Activated CD8-positive, alpha-beta memory T cell treated with anti-CD3 and anti-CD28 coated beads, Interleukin-2, amount 50 U/mL, for 48 hours (primary cell): ENCODE results near the gene AVPR2.

Experiments
- DNase-seq: peaks from one replicate; pipeline ENCODE4 v3.0.0-alpha.2; 2020

AVPR2 gene

DNA sequence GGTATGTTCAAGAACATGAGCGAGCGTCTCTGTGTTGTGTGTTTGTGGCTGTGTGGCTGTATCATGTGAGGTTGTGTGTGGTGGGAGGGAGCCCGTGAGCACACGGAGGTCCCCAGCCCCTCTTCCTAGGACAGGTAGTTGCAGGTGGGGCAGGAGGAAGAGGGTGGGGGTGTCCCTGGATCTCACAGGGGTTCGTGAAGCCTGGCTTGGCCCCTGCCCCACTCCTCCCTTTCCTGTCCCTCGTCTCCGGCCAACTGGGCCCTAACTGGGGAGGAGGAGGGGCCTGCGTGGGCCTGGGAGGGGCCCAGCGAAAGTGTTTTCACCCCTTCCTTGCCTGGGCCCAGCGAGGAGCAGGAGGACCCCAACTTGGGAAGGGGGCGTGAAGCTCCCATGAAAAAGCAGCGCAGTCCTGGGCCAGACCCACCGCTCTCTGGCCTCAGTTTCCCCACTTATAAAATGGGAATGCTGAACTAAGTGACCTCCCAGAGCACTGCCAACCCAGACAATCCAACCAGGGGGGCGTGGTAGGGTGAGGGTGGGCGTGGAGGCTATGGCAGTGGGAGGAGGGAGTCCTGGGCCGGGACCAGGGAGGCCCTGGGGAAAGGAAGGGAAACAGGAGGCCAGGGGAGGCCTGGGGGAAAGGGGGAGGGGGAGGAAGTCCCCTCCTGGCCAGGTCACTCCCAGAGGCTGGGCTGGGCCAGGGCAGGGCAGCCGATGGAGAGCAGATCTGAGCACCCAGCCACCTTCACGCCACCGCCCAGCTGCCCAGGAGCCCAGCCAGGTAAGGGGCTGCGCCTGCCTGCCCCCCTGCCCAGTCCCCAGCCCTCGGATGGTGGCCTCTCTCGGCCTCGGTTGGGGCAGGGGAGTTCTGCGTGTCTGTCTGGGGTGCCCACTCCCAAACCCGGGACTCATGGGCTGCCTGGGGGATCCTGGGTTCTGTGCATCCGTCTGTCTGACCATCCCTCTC lies at the start of gene AVPR2:
AVPR2 (plus strand) TSS at position 683 of the 967 bp plus-strand sequence. CDS start 473 bp downstream, outside the sequence.
- DNase-seq: no peak

DNA sequence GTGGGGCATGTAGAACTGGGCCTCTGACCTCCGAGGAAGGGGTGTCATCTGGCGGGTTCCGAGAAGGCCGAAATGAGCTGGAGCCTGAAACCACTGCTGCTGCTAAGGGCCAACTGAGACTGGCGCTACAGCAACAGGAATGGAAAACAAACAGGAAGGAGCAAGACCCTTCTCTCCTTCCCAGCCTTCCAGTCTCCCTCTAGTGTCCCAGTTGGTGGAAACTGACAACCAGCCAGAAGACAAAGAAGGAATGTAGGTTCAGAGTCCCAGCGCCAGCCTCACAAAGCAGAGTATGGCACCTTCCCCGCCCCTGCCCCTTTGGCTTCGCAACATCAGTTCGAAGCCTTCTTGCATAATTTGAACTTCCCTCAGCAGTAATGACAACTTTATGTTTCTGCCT lies 49.8 kb upstream of the AVPR2 start:
- no peak for DNase-seq

DNA sequence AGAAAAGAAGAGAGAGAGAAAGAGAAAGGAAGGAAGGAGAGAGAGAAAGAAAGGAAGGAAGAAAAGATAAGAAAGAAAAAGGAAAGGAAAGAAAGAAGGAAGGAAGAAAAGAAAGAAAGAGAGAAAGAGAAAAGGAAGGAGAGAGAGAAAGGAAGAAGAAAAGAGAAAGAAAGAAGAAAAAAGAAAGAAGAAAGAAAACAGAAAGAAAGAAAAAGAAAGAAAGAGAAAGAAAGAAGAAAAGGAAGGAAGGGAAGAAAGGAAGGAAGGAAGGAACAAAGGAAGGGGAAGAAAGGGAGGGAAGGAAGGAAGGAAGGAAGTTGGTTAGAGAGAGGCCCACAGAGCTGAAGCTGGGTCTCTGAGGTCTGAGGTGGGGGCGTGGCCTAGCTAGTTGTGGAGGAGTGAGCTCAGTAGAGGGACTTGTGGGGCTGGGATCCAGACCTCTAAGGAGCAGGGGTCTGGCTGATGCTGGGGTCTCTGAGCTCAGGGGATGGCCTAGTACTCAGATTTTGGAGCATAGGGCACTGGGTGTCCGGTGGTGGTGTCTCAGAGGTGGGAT lies 47.0 kb upstream of the AVPR2 start:
- DNase-seq: no peak

DNA sequence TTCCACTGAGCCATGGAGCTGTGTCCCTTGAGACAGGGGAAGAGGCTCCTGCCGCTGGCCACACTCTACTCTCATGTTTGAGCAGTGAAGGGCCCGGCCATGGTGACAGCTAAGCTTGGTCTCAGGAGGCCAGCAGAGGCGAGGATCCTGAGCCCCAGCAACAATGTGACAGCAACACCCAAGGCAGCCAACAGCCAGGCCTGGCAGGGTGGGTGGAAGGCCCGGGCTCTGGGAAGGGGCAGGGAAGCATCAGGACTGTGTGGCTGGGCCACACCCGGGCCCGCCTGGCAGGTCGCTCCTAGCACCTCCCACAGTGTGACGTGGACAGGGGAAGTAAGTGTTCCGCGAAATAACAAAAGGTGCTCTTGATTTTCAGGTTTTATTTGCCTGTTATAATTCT lies 43.3 kb upstream of the AVPR2 start:
- DNase-seq: no peak

DNA sequence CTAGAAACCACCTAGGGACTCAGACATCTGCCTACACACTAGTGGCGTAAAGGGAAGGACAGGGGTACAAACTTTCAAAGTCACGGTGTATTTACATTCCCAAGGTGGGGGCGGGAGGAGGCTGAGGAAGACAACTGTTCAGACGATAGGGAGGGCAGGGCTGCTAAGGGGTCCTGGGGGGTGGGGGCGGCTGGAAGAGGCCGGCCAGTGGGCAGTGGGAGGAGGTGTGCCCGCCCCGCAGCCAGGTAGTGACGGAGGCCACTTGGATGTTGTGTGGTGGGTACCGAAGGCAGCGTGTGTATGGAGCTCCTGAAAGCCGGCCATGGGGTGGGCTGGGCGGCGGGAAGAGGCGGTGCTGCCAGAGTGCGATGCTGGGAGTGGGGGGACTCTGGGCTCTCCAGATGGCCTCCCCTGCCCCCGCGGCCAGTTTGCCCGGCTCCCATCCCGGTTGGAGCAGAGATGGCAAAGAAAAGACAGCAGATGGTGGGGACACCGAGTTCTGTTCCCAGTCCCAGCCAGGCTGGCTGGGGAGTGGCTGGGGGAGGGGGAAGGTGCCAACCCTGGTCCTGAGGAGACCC lies 42.7 kb upstream of the AVPR2 start:
- DNase-seq: no peak

DNA sequence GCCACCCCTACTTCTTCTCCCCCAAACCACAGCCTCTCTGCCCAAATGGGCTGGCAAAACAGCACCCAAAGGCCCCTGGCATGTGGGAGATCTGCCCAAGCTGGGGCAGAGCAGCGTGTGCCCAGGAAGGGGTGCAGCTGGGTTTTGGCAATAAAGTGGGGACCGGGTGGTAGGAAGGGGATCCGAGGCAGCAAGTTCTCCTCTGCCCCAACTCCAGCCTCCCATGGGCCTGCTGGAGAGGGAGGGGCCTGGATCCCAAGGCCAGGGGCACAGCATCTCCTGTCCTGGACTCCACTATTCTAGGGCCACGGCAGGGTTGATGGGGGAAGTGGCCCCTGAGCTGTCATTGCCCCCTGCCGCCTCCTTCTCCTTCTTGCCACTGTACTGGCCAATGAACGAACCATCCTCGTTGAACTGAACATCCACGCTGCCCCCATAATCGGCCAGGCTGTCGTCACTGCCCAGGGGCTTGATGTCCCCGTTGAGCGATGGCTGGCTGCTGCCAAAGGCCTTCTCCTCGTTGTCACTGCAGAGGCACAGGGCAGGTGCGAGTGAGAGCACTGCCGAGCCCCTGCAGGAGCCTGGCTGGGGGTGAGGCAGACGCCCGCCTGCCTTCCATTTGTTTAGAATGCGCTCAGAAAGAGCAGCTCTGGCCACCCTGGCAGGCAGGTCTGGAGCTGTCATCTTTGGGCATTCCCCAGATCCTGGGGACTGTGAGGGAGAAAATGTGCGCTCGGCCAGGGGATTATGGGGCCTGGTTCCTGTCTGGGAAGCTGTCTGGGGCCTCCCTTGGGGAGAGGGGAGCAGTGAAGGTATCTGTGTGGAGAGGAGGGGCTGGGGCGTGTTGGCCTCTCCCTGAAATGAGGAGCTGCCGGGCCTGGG lies 41.9 kb upstream of the AVPR2 start:
- DNase-seq: no peak

DNA sequence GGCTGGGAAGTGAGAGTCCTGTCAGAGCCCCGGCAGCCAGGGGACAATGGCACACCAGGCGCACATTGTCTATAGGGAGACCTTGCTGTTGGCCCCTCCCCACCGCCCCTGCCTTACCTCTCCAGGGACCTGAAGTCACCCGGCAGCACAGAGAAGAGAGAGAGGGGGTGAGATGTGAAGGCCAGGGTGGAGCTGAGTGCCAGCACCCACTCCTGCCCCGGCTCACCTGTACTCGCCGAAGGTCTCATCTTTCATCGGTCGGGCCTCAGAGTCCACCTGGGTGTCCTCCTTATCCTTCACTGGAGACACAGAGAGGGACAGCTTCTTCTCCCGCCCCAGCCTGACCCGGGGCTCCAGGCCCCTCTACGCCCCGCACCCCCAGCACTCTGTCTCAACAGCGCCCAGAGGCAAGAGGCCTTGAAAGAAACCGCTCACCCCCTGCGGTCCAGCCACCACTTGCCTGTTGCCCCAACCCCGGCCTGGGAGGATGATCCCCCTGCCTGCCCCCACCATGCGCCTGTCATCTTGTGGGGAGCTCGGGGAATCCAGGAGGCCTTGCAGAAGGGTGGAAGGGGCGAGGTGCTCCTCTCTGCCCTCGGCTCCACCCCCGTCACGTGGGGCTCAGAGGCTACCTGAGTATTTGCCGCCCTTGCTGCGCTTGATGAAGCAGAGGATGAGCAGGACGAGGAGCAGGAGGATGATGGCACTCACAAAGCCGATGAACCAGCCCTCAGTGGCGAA lies 41.1 kb upstream of the AVPR2 start:
- DNase-seq: no peak

DNA sequence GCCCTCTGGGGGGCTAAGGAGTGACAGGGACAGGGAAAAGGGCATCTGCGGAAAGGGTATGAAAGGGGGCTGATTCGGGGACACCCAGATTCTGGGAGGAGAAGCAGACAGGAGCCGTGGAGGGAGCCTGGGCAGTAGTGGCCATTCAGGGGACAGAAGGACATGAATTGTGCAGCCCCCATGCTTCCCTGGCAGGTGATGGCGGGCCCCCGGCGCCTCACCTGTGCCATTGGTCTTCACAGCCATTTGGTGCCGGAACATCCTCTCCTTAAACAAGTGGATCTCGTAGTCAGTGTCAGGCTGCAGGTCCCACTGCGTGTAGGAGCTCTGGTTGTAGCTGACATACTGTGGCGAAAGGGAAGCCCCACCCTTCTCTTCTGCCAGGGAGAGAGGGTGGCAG lies 40.4 kb upstream of the AVPR2 start:
- DNase-seq: no peak

DNA sequence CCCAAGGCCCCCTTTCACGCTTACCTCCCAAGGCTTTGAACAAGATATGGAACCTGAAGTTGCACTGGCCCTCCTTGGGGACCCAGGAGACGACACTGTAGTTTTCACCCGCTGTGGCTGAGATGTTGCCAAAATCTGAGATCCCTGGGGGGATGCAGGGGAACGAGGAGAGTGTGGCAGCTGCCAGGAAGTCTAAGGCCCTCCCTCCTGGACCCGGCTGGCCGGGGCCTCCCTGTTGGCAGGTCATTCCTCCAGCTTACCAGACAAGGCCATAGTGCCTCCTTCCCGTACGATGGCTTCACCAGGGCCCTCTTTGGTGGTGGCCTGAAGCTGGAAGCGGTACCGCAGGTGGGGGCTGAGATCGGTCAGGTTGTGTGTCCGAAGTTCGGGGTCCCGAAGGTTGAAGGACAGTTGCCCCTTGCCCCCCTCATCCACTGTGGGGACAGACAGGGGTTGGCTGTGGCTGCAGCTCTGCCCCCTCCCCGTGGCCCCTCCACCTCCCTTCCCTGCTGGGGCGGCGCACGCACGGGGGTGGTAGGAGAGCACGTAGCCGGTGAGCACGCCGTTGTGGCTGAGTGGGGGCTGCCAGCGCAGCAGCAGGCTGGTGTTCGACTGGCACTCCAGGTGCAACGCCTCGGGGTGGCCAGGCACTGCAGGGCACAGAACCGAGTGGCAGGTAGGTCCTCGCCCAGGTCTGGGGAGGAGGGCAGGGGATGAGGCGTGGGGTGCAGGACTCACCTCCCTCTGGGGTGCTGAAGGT lies 39.7 kb upstream of the AVPR2 start:
- DNase-seq: no peak

DNA sequence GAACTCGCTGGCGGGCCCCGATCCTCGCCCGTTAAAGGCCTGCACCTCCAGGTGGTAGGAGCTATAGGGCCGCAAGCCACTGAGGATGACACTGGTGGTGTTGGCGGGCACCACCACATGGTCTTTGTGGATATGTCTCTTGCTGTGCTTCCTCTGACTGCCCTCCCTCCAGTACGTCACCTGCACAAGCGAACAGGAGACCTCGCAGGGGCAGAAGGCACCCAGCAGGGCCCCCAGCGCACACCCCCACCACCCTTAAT lies 39.2 kb upstream of the AVPR2 start:
- no peak for DNase-seq

DNA sequence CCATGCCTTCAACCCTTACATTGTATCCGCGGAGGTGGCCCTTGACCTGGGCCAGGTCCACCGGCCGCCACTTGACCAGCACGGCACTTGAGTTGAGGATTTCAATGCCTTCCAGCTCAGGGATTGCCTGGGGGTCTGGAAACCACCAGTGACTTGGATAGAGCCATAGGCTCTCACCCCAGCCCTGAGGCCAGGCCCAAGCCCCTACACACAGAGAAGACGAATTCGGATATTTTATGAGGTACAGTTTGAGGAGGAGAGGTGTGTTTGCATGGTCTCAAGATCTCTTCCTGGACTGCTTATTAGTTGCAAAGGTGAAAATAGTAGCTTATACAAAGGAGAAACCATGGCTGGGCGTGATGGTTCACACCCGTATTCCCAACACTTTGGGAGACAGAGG lies 38.8 kb upstream of the AVPR2 start:
- no peak for DNase-seq

DNA sequence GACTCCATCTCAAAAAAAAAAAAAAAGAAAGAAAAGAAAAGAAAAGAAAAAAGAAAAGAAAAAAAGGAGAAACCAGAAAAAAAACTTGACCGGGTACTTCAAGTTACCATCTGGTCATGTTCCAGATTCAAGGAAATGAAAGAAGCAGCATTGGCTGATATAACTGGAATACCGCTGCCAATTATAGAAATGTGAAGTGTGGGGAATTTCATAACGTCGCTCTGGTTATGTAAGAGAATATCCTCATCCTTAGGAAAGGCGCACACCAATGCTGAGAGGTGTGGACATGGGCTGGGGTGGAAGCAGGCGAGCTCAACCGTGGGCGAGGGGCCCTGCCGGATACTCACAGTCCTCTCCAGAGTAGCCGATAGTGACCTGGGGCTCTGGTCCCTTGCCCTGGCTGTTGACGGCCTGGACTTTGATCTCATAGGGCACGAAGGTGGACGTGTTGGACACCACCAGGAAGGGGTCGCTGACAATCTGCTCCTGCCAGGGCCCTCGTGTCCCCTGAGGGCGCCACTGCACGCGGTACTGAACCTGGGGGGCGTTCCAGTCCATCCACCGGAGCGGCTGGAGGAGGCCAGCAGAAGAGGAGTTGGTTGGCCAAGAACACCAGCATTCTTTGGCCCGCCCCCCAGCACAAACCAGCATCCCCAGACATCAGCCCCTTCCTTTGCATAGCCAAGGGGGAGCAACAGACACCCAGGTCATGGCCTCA lies 38.0 kb upstream of the AVPR2 start:
- DNase-seq: no peak

DNA sequence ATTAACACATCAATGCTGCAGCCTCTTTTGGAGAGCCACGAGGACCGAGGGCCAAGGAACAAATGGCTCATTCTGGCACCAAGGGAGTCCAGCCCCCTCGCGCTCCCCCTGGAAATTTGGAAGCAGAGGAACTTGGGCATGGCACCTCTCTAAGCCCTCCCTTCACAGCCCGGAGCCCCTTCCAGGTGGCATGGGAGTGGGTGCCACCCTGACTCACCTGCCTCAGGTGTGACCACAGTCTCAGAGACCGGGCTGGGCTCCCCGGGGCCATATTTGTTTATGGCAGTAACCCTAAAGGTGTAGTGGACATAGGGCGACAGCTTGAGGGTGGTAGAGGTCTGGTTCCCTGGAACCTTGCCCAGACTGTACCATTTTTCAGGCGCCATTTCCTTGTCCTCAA lies 37.3 kb upstream of the AVPR2 start:
- DNase-seq: no peak

DNA sequence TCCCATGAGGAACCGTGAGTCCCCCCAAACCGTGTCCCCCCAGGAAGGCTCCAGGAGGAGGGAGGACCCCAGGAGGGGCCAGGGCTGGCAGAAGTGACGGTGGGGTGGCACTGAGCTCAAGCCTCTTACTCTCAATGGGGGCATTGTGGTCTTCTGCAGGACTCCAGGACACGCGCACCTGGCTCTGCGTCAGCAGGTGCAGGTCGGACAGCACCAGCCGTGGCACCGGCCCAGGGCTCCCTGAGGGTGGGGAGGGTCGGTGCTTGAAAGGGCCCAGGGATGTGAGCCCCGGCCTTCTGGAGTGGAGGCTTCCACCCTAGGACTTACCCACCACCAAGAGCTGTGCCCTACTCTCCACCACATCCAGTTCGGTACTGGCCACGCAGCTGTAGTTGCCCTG lies 36.8 kb upstream of the AVPR2 start:
- DNase-seq: no peak

DNA sequence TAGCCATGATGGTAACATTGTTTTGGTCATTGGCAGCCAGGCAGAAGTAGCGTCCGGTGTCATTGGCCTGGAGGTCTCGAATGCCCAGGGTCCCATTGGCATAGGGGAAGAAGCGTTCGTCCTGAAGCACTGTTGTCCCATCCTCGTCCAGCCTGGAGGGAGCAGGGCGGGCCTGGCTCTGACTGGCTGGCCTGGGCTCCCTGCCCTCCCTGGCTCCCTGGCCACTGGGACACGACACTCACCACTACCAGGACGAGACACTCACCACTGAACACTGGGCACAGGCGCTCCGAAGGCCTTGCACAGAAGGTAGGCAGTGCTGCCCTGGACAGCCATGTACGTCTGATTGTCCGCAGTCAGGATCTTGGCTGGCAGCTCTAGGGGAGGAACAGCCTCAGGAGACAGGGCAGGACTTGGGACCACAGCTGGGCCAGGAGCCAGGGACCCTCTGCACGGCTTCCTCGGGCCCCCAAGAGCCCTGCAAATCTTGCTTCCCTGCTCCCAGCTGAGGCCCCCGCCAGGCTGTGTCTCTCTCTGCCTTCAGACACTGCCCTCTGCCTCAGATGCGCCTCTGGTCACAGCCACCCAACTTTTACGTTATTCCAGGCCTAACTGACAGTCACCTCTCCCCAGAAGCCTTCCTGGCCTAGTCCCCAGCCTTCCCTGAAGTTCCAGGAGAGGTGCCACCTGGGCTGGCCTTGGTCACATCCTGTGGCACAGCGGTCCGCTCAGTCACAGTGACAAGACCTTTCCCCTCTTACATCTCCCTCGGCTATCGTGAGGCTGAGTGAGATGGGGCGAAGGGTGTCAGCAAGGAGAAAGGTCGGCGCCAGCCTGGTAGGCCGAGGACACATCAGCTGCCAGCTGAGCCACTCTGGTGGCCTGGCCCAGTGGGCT lies 35.6 kb upstream of the AVPR2 start:
- no peak for DNase-seq

DNA sequence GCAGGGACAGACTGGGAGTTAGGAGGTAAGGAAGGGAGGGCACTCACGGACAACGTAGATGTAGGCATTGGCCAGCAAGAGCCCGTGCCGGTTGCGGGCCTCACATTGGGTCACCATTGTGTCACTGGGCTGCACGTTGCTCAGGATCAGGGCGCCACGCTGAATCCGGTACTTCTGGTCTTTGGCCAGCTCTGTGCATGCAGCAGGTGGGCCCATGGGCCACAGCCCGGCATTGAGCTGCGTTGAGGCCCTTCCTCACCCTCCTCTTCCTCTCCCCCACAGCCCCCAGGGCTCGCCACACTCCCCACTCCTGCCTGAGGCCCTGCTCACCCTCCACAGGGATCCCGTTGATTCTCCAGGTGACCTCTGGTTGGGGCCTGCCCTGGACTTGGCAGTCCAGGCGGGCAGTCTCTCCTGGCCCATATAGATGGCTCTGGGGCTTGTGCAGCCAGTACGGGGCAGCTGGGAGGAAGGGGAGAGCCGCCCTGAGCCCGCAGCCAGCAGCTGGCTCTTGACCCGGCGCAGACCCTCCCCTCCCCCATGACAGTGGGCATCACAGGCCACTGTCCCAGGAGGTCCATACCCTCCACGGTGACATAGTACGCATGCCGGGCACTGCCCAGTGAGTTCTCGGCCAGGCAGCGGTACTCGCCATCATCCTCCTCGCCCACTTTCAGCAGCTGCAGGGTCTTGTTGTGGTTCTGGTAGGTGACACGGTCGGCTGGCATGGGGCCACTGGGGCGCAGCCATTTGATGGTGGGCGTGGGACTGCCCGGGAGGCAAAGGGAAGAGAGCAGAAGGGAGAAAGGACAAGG lies 34.8 kb upstream of the AVPR2 start:
- DNase-seq: no peak

DNA sequence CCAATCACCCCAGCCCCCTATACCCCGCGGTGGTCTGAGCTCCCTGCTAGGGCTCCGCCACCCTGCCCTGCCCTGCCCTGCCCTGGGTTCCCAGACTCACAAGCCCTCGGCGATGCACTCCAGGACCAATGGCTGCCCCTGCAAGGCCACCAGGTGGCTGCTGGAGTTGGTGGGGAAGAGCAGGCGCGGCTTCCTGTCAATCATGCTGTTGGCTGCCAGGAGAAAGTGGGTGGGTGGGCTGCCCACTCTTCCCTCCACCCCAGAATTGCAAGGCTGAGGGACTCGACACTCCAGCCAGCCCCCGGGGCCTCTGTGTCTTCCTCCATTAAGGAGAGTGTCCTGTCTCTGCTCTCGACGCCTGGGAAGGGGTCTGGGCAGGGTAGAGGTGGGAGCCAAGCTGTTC lies 34.2 kb upstream of the AVPR2 start:
- DNase-seq: no peak

DNA sequence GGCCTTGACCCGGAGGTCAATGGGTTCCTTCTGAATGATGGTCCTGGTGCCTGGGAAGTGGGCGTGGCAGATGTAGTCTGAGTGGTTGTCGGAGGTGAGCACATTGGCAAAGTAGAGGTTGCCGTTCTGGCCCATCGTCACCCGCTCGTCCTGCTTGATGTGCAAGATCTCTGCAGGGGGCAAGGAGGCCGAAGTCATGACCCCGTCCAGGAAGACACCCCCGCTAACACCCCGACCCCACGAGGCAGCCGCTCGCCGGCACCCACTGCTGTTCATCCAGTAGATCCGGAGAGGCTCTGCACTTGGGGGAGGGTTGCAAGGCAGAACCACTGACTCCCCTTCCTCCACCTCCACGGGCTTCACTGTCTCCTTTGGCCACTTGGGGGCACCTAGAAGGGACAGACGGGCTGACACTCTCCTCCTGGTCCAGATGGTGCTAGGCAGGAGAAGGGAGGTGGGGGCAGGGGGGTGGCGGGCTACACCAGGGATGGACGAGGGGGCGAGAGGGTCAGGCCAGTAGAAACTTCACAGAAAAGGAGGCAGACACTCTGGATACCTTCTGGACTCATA lies 33.6 kb upstream of the AVPR2 start:
- DNase-seq: no peak

DNA sequence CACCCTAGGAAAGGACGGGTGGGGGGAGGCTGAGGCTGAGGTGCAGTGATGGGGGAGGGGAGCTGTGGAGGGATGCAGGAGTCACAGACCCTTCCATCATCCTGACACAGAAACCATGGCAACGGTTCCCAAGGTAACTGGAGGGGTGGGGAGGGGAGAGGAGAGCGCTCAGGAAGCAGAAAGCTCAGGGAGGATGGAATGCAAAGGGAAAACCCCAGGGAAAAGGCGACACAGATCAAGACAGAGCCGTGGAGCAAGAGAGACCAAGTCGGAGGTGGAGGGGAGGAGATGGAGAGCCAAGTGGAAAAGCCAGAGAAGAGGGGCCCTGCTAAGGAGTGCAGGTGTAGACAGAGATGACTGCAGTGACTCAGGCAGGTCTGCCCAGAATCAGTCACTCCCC lies 33.0 kb upstream of the AVPR2 start:
- DNase-seq: no peak
